Measurements from ENCODE around the gene SETD3. TPM values are rescaled to one million over a fixed set of nuclear protein-coding genes. Genes with fewer than 3 reads are reported as not detected.

Gene SETD3
- total and polyA plus RNA-seq, 2 of the 8 experiments (the other 6 are each of a cell fraction or from before 2014, with no cell fraction given): 24.0 to 64.0 TPM

DNA sequence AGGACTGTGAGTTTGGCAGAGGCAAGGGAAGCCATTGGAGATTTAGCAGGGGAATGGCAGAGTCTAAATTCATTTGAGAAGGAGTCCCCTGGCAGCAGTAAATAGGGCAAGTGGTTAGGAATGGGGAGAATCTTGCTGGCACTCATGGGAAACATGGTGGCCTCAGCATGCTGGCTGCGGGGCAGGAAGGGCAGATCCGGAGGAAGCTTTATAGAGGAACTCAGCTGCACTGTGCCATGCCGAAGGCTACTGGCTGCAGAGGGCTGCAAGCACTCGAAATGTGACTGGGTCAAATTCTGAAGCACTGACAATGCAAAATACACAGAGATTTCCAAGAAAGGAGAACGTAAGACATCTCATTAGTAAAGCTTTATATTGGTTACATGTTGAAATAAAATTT is 24.4 kb upstream of the SETD3 start:
- H3K18ac ChIP-seq (ENCODE audit: extremely low read depth, low read length): no peak overlapping the region
- H4K8ac ChIP-seq (ENCODE audit: extremely low read depth, insufficient read depth, low read length): no peak overlapping the region
- no peak overlapping the region for H3K4me2 ChIP-seq (ENCODE audit: insufficient read depth in 1 of 2, low read depth in 2 of 2, low read length in 2 of 2)
- peaks cover 0 to 16% (median 6%) of the 10 kb centered on the region in 4 experiments; a peak in 5 of 7 replicates for H3K4me1 ChIP-seq (replicated peaks in 1 of 4; ENCODE audit: control insufficient read depth in 3 of 4, insufficient read depth in 4 of 4, low read length in 3 of 4)
- H3K9ac ChIP-seq (replicated peaks in 1 of 4; ENCODE audit: extremely low read depth in 1 of 4, low read depth in 3 of 4, low read length in 3 of 4): no peak overlapping the region
- no peak overlapping the region for H2BK5ac ChIP-seq (ENCODE audit: low read depth, low read length)
- no peak for TF ChIP-seq BCL11A (IDR thresholded peaks at IDR 0.05; ENCODE audit: low read depth in 2 of 2, low read length in 2 of 2)
- FAIRE-seq: no peak
- H3K79me1 ChIP-seq (ENCODE audit: low read depth, low read length): no peaks in the 10 kb centered on the region; the same call in 1 of the 2 replicates
- no peaks in the 10 kb centered on the region for H3K79me2 ChIP-seq (ENCODE audit: control insufficient read depth in 1 of 2, insufficient read depth in 2 of 2, low read length in 2 of 2)
- ChIA-PET POLR2A (ENCODE audit: partially characterized antibody) (no interaction called here), CTCF (ENCODE audit: partially characterized antibody) (interaction anchor here (0.9 to 2.9 kb wide), 3 partner anchors 8 to 14 kb away, joined by 3 to 17 read pairs (median 8); no protein-coding TSS in a partner anchor)
- no peak overlapping the region for H3K4ac ChIP-seq (replicated peaks; ENCODE audit: insufficient read length, low read depth, low read length)
- no peak overlapping the region for H2BK20ac ChIP-seq (ENCODE audit: low read length)
- no peaks in the 10 kb centered on the region for H3K9me3 ChIP-seq (ENCODE audit: insufficient read depth in 2 of 2, low read depth in 1 of 2, low read length in 1 of 2)
- H3K27ac ChIP-seq (ENCODE audit: low read depth, low read length): no peak overlapping the region
- H3K23ac ChIP-seq (ENCODE audit: insufficient read length): no peak overlapping the region
- H3K4me3 ChIP-seq (ENCODE audit: extremely low read depth in 1 of 4, insufficient read depth in 2 of 4, low read depth in 3 of 4, low read length in 4 of 4): no peak overlapping the region
- no peak overlapping the region for H2BK15ac ChIP-seq (ENCODE audit: low read length)
- DNase-seq (ENCODE audit: low read depth in 1 of 2, low spot score in 2 of 2): no peak
- no peak overlapping the region for H4K5ac ChIP-seq (ENCODE audit: insufficient read length, low read depth, low read length)
- H4K91ac ChIP-seq (replicated peaks; ENCODE audit: insufficient read length, low read length): no peak overlapping the region
- 89% methylated on average over 5 of the region's 5 CpGs; no CpG with 5 or more reads in 1 of the 2 experiments for WGBS, 2 experiments (ENCODE audit: extremely low coverage in 1 of 2, insufficient coverage in 1 of 2, insufficient read length in 1 of 2, insufficient replicate concordance in 2 of 2, low coverage in 1 of 2, low lambda C conversion rate in 2 of 2, missing lambda C conversion rate in 1 of 2)
- no peak overlapping the region for H3K56ac ChIP-seq (replicated peaks; ENCODE audit: insufficient read length, low read depth, low read length)
- H2BK120ac ChIP-seq (replicated peaks; ENCODE audit: low read depth, low read length): no peak overlapping the region
- H3K14ac ChIP-seq (ENCODE audit: insufficient read length): no peak overlapping the region
- peaks cover 0 to 7% of the 10 kb centered on the region in 2 experiments for H4K20me1 ChIP-seq (replicated peaks in 1 of 2; ENCODE audit: control insufficient read depth in 1 of 2, insufficient read depth in 2 of 2, low read length in 2 of 2)
- no peak overlapping the region for H2AK5ac ChIP-seq (ENCODE audit: low read depth, low read length)
- H3K23me2 ChIP-seq (ENCODE audit: low read depth, low read length): no peaks in the 10 kb centered on the region
- no peaks in the 10 kb centered on the region for H3K27me3 ChIP-seq (replicated peaks in 1 of 4; ENCODE audit: control insufficient read depth in 3 of 4, extremely low read depth in 1 of 4, insufficient read depth in 3 of 4, low read length in 3 of 4)
- peaks cover 35 to 85% (median 55%) of the 10 kb centered on the region in 4 experiments for H3K36me3 ChIP-seq (ENCODE audit: control insufficient read depth in 2 of 4, insufficient read depth in 4 of 4, low read length in 3 of 4)
- no peak overlapping the region; the same call in 1 of the 2 replicates for H2BK12ac ChIP-seq (ENCODE audit: low read depth, low read length)
- H2AFZ ChIP-seq (ENCODE audit: low read length): no peak overlapping the region

Data from H1 (cell line).